Mammary epithelial cell (primary cell): Measurements from ENCODE around the gene FMNL2.

Experiments
- CTCF ChIP-seq, 2 donors: IDR thresholded peaks in 1 of 2; conservative IDR thresholded peaks in 1 of 2; 2 replicates each; pipeline ENCODE4 v1.5.1; 2011 to 2012; ENCODE audit warnings: inconsistent platforms in 2 of 2, low read length in 2 of 2, mild to moderate bottlenecking in 2 of 2, control low read depth in 1 of 2, low read depth in 1 of 2; ENCODE audit not compliant: insufficient read depth in 1 of 2; ENCODE audit errors: extremely low read depth in 1 of 2
- EZH2 ChIP-seq: IDR thresholded peaks from 2 replicates; pipeline ENCODE4 v1.6.1; 2012; ENCODE audit warnings: low read length, inconsistent platforms, borderline replicate concordance

GRCh38 chr2:152563764-152564163 is 228.8 kb downstream of the FMNL2 start:
- TF ChIP-seq CTCF (conservative IDR thresholded peaks at IDR 0.05 in 1 of 2, IDR thresholded peaks at IDR 0.05 in 1 of 2; ENCODE audit: extremely low read depth in 1 of 2, insufficient read depth in 1 of 2, low read depth in 1 of 2, low read length in 2 of 2) (no peak), EZH2 (no peak)
